GM19452 (cell line): ENCODE results near the gene CRPPA.
"Not testable (repeated sequence)": the region's sequence is repeated elsewhere in the genome, so short reads cannot be mapped to it uniquely, and the experiment has no call there.

Experiments
- ATAC-seq: cut with Tn5 transposase; IDR thresholded peaks from one replicate; pipeline ENCODE4 v1.9.1; 2021; ENCODE audit not compliant: unreplicated experiment

Gene CRPPA

DNA sequence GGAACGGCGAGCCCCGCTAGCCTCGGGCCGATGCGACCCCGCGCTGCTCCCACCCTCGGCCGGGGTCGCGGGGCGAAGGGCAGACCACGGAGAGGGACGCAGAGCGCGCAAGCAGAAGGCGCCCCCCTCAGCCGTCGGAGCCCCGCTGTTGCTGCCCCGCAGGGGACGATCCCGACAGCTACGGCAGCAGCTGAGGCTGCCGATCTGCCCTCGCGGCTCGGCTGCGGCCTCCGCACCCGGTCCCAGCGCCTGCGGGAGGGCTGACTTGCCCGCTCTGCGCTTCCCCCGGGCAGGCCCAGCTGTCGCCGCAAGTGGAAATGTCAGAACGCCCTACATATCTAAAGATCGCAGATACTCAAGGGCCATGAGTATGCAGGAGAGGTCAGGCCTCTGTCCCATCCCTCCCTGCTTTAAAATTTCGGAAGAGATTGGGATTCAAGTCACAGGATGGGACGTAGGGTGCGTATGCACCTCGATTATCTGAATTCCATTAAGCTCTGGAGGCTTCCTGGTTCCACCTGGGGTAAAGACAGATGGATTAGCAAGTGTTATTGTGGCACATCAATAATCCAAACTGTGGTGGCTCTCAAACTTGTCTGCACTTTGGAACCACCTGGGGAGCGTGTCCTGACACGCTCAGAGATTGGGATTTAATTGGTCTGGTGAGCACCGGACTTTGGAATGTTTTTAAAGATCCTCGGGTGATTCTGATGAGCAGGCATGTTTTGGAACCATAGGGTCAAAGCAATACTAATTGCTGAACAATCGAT is at the start of gene CRPPA:
Gene CRPPA, minus strand, starts transcription at position 206 of the 770 bp plus-strand sequence. CDS start 216 bp downstream, outside the sequence.
- ATAC-seq, result peak; percentile 30

GRCh38 chr7:16465469-16466361 is 44.4 kb upstream of the CRPPA start, which contains the start of gene SOSTDC1:
Gene SOSTDC1 (minus strand): TSS chr7:16465738. CDS start chr7:16465668, 70 bp downstream.
- no peak for ATAC-seq

GRCh38 chr7:16463949-16464715 is 42.8 kb upstream of the CRPPA start:
- ATAC-seq, result no peak

DNA sequence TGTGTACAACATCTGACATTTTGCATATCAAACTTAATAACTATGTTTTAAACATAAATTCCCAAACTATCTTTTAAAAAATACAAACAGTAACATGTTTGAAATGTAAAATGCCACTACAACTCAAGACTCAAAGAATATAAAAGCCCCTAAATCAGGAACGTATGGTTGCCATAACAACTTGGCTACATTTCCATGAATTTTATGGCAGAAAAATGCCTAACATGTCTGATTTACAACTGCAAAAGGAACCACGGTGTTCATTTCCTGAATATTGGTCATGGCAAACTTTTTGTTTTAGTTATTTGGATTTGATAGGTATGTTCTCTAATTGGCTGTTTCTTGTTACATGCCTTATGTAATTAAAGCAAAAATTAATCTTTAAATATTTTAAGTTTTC is 42.2 kb upstream of the CRPPA start:
- no peak for ATAC-seq

GRCh38 chr7:16462431-16462889 is 41.1 kb upstream of the CRPPA start:
- no peak for ATAC-seq

- ATAC-seq, result no peak
Observed at GRCh38 chr7:16460789-16461493, 39.6 kb upstream of the CRPPA start.

- not testable (repeated sequence) for ATAC-seq
Observed at GRCh38 chr7:16456303-16456702, 35.0 kb upstream of the CRPPA start.

- no peak for ATAC-seq
Observed at GRCh38 chr7:16455591-16455990, 34.3 kb upstream of the CRPPA start.

- ATAC-seq, result no peak
Observed at GRCh38 chr7:16450366-16450765, 29.0 kb upstream of the CRPPA start.

DNA sequence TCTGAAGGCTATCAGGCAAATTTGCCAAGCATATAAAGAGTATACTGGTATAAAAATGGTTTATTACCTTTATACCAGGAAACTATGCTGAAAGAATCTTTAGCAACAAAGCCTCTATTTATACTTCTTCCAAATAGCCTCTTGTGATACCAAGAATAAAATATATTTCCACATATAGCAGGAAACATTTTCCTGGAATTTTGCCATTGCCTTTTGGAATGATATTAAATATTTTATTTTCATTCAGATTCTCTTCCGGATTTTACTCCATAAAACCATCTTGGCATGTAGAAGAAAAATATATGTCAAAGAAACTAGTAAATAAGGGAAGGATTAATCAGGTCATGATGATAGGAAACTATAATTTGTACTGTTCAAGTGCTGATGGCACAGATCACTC is 26.5 kb upstream of the CRPPA start:
- ATAC-seq, result no peak

DNA sequence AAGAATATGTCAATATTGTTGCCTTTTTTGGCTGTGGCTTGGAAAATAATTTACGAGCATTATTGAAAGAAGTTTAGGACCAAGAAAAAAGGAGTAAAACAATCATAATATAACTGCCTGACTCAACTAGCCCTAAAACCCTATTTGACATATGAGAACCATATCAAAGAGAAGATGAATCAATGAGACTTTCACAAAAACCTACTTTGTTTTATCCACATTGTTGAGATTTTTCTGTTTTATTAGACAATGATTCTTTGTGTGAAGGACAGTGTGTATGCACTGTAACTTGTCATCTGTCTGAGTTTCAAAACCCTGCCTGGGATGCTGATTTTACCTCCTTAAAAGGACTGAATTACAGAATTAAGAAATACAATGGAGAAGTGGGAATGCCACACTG is 25.2 kb upstream of the CRPPA start:
- ATAC-seq, result no peak

GRCh38 chr7:16443871-16444270 is 22.5 kb upstream of the CRPPA start:
- ATAC-seq, result not testable (repeated sequence)

- no peak for ATAC-seq
Observed at GRCh38 chr7:16438988-16439387, 17.6 kb upstream of the CRPPA start.

- ATAC-seq, result no peak
Observed at GRCh38 chr7:16436306-16436705, 15.0 kb upstream of the CRPPA start.

DNA sequence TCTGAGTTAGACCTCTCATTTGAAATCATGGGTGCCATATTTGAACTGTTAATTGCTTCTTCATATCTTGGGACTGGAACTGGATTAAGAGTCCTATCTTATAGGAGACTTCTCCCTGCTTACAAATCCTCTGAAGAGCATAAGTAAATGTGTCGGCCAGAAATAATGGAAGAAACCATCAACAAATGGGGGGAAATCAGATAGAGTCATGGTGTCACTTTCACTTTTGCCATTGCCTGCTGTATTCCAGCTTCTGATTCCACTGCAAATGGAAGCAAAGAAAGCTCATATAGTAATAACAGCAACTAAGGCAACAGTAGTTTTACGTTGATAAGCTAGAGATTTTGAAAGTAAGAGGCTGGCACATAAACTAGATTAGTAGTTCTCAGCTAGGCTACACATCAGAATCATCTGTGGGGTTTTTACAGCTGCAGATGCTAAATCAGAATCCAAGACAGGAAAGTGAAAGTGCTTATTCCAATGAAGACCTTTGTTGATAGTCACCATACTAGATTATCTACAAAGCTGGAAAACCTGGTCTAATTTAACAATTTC is 12.3 kb upstream of the CRPPA start:
- ATAC-seq, result no peak

GRCh38 chr7:16432425-16432731 is 11.0 kb upstream of the CRPPA start:
- peak; percentile 11 for ATAC-seq

DNA sequence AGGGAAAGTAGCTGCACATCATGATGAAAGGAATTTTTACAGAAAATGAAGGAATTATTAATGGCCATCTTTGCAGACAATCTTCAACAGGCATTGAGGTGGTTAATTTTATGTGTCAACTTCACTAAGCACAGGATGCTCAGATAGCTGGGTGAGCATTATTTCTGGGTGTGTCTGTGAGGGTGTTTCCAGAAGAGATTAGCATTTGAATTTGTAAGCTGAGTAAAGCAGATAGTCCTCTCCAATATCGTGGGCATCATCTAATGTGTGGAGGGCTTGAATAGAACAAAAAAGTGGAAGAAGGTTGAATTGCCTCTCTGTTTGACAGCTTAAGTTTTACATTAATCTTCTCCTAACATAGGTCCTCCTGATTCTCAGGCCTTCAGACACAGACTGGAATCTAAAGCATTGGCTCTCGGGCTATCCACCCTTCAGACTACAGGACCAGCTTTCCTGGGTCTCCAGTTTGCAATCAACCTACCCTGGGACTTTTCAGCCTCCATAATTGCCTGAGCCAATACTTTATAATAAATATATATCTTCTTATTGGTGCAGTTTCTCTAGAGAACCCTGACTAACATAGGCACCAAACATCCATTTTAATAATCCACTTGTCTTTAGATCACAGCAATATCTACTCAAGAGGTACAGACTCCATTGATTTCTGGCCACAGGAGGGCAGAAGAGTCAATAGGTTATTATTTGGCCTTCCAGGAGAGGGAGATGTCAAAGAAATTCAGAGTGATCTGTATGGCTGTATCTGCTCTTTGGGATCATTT is 10.5 kb upstream of the CRPPA start:
- ATAC-seq, result peak; percentile 75

GRCh38 chr7:16430133-16430532 is 8.8 kb upstream of the CRPPA start:
- no peak for ATAC-seq

DNA sequence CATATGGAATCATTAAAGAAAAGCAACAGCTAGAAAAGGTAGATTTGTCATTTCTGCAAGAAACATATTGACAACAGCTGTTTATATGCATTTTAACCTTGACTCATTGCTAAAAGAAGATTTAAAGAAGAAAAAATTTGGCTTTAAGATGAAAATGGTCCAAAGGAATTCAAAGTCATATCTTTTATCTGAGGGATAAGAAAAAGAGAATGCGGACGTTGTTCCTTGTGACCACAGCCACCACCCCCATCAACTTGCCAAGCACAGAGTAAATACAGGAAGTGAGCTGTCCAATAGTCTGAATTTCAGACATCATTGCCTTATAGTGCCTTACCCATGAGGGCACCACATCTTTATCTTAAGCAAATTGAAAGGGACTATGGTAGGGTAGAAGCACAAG is 7.3 kb upstream of the CRPPA start:
- no peak for ATAC-seq

DNA sequence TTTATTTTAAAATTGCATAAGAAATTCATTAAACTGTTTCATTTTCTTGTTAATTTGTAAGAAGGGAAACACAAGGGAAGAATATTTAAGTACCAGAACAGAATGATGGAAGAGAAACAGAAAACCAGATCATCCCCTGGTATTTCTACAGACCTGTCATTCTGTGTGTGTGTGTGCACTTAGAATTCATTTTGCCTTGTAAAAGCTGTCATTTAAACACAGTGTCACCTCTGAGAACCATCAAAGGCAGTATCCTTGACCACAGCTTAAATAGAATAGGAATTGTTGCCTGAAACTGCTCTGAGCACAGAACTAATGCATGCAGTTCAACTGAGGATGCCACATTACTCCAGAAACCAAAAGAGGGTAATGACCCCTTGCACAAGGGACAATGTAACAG is 6.8 kb upstream of the CRPPA start:
- ATAC-seq, result no peak
